SU-DHL-6 (cell line): Measurements from ENCODE around the gene CPT1C.

Experiments
- H2AFZ ChIP-seq: fragments of 200-600 bp; sonication (generic); 2 replicates; pipeline ENCODE4 v1.6.1; 2014; ENCODE audit warnings: low read depth, mild to moderate bottlenecking, moderate library complexity, mixed read lengths, antibody characterized with exemption, low read length; ENCODE audit not compliant: severe bottlenecking
- H3F3A ChIP-seq: fragments of 200-600 bp; shearing (Covaris generic); 2 replicates; pipeline ENCODE4 v1.6.0; 2016; ENCODE audit warnings: antibody characterized with exemption, mild to moderate bottlenecking; ENCODE audit not compliant: insufficient read depth
- H3K27ac ChIP-seq: fragments of 200-600 bp; sonication (generic); 2 replicates; pipeline ENCODE4 v1.5.1; 2016; ENCODE audit warnings: low read depth, mild to moderate bottlenecking, low read length, moderate library complexity, mixed read lengths
- H3K27me3 ChIP-seq: fragments of 200-600 bp; sonication (generic), shearing (Covaris generic); 2 replicates; pipeline ENCODE4 v1.6.0; 2014; ENCODE audit warnings: mild to moderate bottlenecking, low read length
- H3K36me3 ChIP-seq: fragments of 200-600 bp; sonication (generic); 2 replicates; pipeline ENCODE4 v1.6.1; 2014; ENCODE audit warnings: mild to moderate bottlenecking, low read length, mixed read lengths
- H3K4me2 ChIP-seq: fragments of 300-600, 200-600 bp; shearing (Covaris generic), sonication (generic); 2 replicates; pipeline ENCODE4 v1.6.0; 2014; ENCODE audit warnings: low read length, low read depth, mild to moderate bottlenecking; ENCODE audit not compliant: poor library complexity, severe bottlenecking
- H3K4me3 ChIP-seq: fragments of 200-600 bp; sonication (generic); 2 replicates; pipeline ENCODE4 v1.5.1; 2014; ENCODE audit warnings: antibody characterized with exemption, low read length, mild to moderate bottlenecking, mixed read lengths; ENCODE audit not compliant: insufficient read depth, poor library complexity, severe bottlenecking
- H3K79me2 ChIP-seq: fragments of 200-600 bp; sonication (generic); 2 replicates; pipeline ENCODE4 v1.6.1; 2014; ENCODE audit warnings: mild to moderate bottlenecking, low read length, moderate library complexity; ENCODE audit not compliant: insufficient read depth
- H3K9ac ChIP-seq: fragments of 200-600 bp; sonication (generic); 2 replicates; pipeline ENCODE4 v1.7.0; 2014; ENCODE audit warnings: mild to moderate bottlenecking, low read length
- H3K9me2 ChIP-seq: fragments of 200-600 bp; sonication (generic); replicated peaks from 2 replicates; pipeline ENCODE4 v1.6.1; 2014; ENCODE audit warnings: low read length; ENCODE audit not compliant: insufficient read depth
- H3K9me3 ChIP-seq: fragments of 200-600 bp; sonication (generic); 2 replicates; pipeline ENCODE4 v1.6.1; 2014; ENCODE audit warnings: low read length, mixed read lengths; ENCODE audit not compliant: insufficient read depth
- H4K20me1 ChIP-seq: fragments of 200-600 bp; sonication (generic); 2 replicates; pipeline ENCODE4 v1.6.1; 2014; ENCODE audit warnings: low read depth, mild to moderate bottlenecking, antibody characterized with exemption, low read length, moderate library complexity, mixed read lengths
- EZH2phosphoT487 ChIP-seq: fragments of 200-600 bp; sonication (generic), shearing (Covaris generic); conservative IDR thresholded peaks from 2 replicates; pipeline ENCODE4 v1.6.1; 2018; ENCODE audit warnings: mild to moderate bottlenecking, antibody characterized with exemption, low read length, moderate library complexity, mixed read lengths
- TF ChIP-seq, protein P1 (sequence below): fragments of 200-600 bp; sonication (generic); IDR thresholded peaks from one replicate; pipeline ENCODE4 v1.5.1; 2017; ENCODE audit warnings: antibody characterized with exemption, mild to moderate bottlenecking, low read length, moderate library complexity; ENCODE audit not compliant: insufficient read depth, poor library complexity, severe bottlenecking

CPT1C gene

GRCh38 chr19:49727217-49728030, 36.5 kb downstream of the CPT1C start:
- Histone ChIP-seq H3K27ac (no peak overlapping the region), H3K9me2 (no peaks in the 10 kb centered on the region), H3K27me3 (no peaks in the 10 kb centered on the region), H3K4me2 (no peak overlapping the region), H3K9me3 (no peaks in the 10 kb centered on the region), H4K20me1 (no peaks in the 10 kb centered on the region), H3K79me2 (no peaks in the 10 kb centered on the region), H3K4me3 (no peak overlapping the region), H2AFZ (no peak overlapping the region), H3K9ac (no peak overlapping the region), H3F3A (no peaks in the 10 kb centered on the region), H3K36me3 (no peaks in the 10 kb centered on the region)
- no peak for TF ChIP-seq EZH2phosphoT487
- TF ChIP-seq, protein P1, sequence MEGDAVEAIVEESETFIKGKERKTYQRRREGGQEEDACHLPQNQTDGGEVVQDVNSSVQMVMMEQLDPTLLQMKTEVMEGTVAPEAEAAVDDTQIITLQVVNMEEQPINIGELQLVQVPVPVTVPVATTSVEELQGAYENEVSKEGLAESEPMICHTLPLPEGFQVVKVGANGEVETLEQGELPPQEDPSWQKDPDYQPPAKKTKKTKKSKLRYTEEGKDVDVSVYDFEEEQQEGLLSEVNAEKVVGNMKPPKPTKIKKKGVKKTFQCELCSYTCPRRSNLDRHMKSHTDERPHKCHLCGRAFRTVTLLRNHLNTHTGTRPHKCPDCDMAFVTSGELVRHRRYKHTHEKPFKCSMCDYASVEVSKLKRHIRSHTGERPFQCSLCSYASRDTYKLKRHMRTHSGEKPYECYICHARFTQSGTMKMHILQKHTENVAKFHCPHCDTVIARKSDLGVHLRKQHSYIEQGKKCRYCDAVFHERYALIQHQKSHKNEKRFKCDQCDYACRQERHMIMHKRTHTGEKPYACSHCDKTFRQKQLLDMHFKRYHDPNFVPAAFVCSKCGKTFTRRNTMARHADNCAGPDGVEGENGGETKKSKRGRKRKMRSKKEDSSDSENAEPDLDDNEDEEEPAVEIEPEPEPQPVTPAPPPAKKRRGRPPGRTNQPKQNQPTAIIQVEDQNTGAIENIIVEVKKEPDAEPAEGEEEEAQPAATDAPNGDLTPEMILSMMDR: no peak

DNA sequence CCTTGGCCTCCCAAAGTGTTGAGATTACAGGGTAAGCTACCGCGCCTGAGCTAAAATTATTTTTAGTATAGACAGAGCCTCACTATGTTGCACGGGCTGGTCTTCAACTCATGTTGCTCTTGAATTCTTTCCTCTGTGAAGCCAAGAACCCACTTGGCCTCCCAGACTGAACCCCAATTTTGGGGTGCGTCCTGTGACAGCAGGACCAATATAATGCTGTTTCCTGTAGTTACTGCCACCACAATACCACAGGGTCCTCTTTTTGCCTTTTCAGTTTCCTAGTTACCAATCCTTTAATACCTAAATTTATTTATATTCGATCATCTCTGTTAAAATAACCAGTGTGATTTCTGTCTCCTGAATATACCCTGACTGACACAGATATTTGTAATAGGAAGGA, 39.2 kb downstream of the CPT1C start:
- Histone ChIP-seq H3K36me3 (no peaks in the 10 kb centered on the region), H3F3A (no peaks in the 10 kb centered on the region), H3K4me3 (no peak overlapping the region), H4K20me1 (no peaks in the 10 kb centered on the region), H3K27me3 (no peaks in the 10 kb centered on the region), H3K9me2 (no peaks in the 10 kb centered on the region), H3K79me2 (no peaks in the 10 kb centered on the region), H3K27ac (no peak overlapping the region), H3K4me2 (no peak overlapping the region), H2AFZ (no peak overlapping the region), H3K9ac (no peak overlapping the region), H3K9me3 (no peaks in the 10 kb centered on the region)
- no peak for TF ChIP-seq EZH2phosphoT487
- TF ChIP-seq, protein P1: no peak

GRCh38 chr19:49738268-49738667, 47.4 kb downstream of the CPT1C start:
- Histone ChIP-seq H3K4me3 (no peak overlapping the region), H3F3A (no peaks in the 10 kb centered on the region), H3K79me2 (no peaks in the 10 kb centered on the region), H3K9ac (no peak overlapping the region), H3K27me3 (no peaks in the 10 kb centered on the region), H3K27ac (no peak overlapping the region), H2AFZ (no peak overlapping the region), H3K9me2 (no peaks in the 10 kb centered on the region), H4K20me1 (no peaks in the 10 kb centered on the region), H3K4me2 (no peak overlapping the region), H3K36me3 (no peaks in the 10 kb centered on the region), H3K9me3 (no peaks in the 10 kb centered on the region)
- TF ChIP-seq, protein P1: no peak
- no peak for TF ChIP-seq EZH2phosphoT487
